ENCODE results near the gene ALDH2. TPM values are rescaled to one million over a fixed set of nuclear protein-coding genes. Genes with fewer than 3 reads are reported as not detected.
A peak's percentile ranks its signal among the peaks of the same experiment; 100 is the strongest.

Gene ALDH2
- total and polyA plus RNA-seq, 10 of the 15 experiments (the other 5 are each of a cell fraction or from before 2014, with no cell fraction given): 1.4 to 16.4 (median 8.7) TPM

DNA sequence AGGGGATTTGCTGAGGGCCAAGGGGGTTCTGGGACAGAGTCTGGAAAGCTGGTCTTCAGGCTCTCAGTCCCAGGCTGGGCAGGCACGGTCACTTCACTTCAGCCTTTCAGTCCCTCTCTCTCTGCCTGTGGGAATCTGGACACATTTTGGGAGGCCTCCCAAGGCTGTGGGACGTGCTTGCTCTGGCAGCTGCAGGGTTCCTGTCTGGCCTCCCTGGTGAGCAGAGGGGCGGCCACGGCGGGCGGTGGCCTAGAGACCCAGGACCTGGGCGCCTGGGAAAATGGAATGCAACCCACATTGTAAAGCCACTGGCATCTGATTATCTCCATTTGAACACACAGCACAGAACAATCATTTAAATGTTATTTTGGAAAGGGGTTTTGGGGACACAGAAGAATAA is 10.1 kb upstream of the ALDH2 start (continued):
- TF ChIP-seq CHD1 (IDR thresholded peaks at IDR 0.05; ENCODE audit: low read depth, low read length) (no peak), ESRRA (IDR thresholded peaks at IDR 0.05; ENCODE audit: low read length) (no peak), TCF7 (IDR thresholded peaks at IDR 0.05; ENCODE audit: borderline replicate concordance) (no peak), SMAD5 (IDR thresholded peaks at IDR 0.05; ENCODE audit: low read depth) (no peak), ZSCAN29 (IDR thresholded peaks at IDR 0.05) (no peak), PKNOX1 (IDR thresholded peaks at IDR 0.05) (no peak), POLR2A (IDR thresholded peaks at IDR 0.05; ENCODE audit: low read depth, low read length) (no peak), GABPA (IDR thresholded peaks at IDR 0.05; ENCODE audit: low read depth) (no peak)

- in situ Hi-C loops (cut with MboI) (loop anchor here (10.0 kb wide), 1 partner anchor 57 kb away; no protein-coding TSS in a partner anchor), intact Hi-C loops (cut with micrococcal nuclease; ENCODE audit: unreplicated experiment) (loop anchor here (1.0 kb wide), 1 partner anchor 56 kb away; no protein-coding TSS in a partner anchor)
- H3K9me3 ChIP-seq (replicated peaks; ENCODE audit: control insufficient read depth, insufficient read depth, low read length): no peaks in the 10 kb centered on the region
- WGBS (ENCODE audit: insufficient coverage, insufficient replicate concordance, low lambda C conversion rate, missing lambda C conversion rate): 35% methylated on average over 15 of the region's 15 CpGs
- SMC1A ChIA-PET (ENCODE audit: uncharacterized antibody, unreplicated experiment): interaction anchor here (0.6 to 2.6 kb wide), 6 partner anchors 11 to 55 kb away, joined by 3 to 12 read pairs (median 4); no protein-coding TSS in a partner anchor
- DNase-seq (ENCODE audit: low read depth, low spot score) (no peak), FAIRE-seq (peak; percentile 80), ATAC-seq (peak; percentile 73)
- RAD21 ChIA-PET (ENCODE audit: unreplicated experiment): interaction anchor here (1.4 kb wide), 2 partner anchors 18 to 30 kb away, joined by 4 to 5 read pairs; no protein-coding TSS in a partner anchor
- H2AFZ ChIP-seq (ENCODE audit: control insufficient read depth, low read depth, low read length): no peak overlapping the region; the same call in 1 of the 2 replicates
- no peak overlapping the region for H3K4me3 ChIP-seq
- H3K27me3 ChIP-seq (replicated peaks in 1 of 2; ENCODE audit: control insufficient read depth in 2 of 2, insufficient read depth in 2 of 2, low read length in 1 of 2): no peaks in the 10 kb centered on the region
- peak overlapping the region; percentile 75 for H3K27ac ChIP-seq (ENCODE audit: control insufficient read depth, insufficient read depth)
- CTCF ChIA-PET: interaction anchor here (0.8 to 7.0 kb wide), 3 partner anchors 12 to 56 kb away, joined by 3 to 170 read pairs (median 4); no protein-coding TSS in a partner anchor
- H3K4me1 ChIP-seq (ENCODE audit: control insufficient read depth, insufficient read depth, low read length): peaks cover 39% of the 10 kb centered on the region
- H4K20me1 ChIP-seq (ENCODE audit: control insufficient read depth, insufficient read depth): no peaks in the 10 kb centered on the region
- peak overlapping the region; percentile 49 for H3K9ac ChIP-seq (ENCODE audit: control insufficient read depth, insufficient read depth, low read length)
- H3K79me2 ChIP-seq (ENCODE audit: control insufficient read depth, insufficient read depth, low read length): no peaks in the 10 kb centered on the region
- POLR2A ChIA-PET: no interaction called here
- no TSS peak for BruUV-seq (replicated peaks)
- no peaks in the 10 kb centered on the region for H3K36me3 ChIP-seq (ENCODE audit: control insufficient read depth in 2 of 2, insufficient read depth in 2 of 2, low read length in 1 of 2)
- H3K4me2 ChIP-seq (ENCODE audit: control insufficient read depth, insufficient read depth): peak overlapping the region; percentile 31
- TF ChIP-seq IKZF1 (conservative IDR thresholded peaks at IDR 0.05): peak; percentile 68
- 0 out of 2 replicates have a peak, but pooled peaks have one; percentile 18 for TF ChIP-seq TCF12 (IDR thresholded peaks at IDR 0.05; ENCODE audit: low read depth, low read length)
- TF ChIP-seq MEF2B (IDR thresholded peaks at IDR 0.05; ENCODE audit: partially characterized antibody, poor library complexity, severe bottlenecking): peak; percentile 36
- no peak for TF ChIP-seq NR2C1 (IDR thresholded peaks at IDR 0.05)
- 0 out of 2 replicates have a peak, but pooled peaks have one; percentile 20 for TF ChIP-seq PKNOX1 (IDR thresholded peaks at IDR 0.05)
- TF ChIP-seq NR2F1 (conservative IDR thresholded peaks at IDR 0.05): peak; percentile 76
- peak; percentile 41; the same call in 1 of the 2 replicates for TF ChIP-seq MTA2 (IDR thresholded peaks at IDR 0.05; ENCODE audit: low read depth)
- peak; percentile 90; the same call in 1 of the 2 replicates for TF ChIP-seq NFXL1 (IDR thresholded peaks at IDR 0.05; ENCODE audit: borderline replicate concordance)
- TF ChIP-seq LARP7 (IDR thresholded peaks at IDR 0.05): 0 out of 2 replicates have a peak, but pooled peaks have one; percentile 25
- TF ChIP-seq RUNX3 (IDR thresholded peaks at IDR 0.05; ENCODE audit: low read length): peak; percentile 86
- 0 out of 2 replicates have a peak, but pooled peaks have one; percentile 27 for TF ChIP-seq CBFB (IDR thresholded peaks at IDR 0.05; ENCODE audit: low read depth)
These were observed 9.2 kb upstream of the ALDH2 start for GRCh38 chr12:111757361-111758119.

All from GM12878 (cell line).